Panc1 (cell line): ENCODE results near the gene PPP4R1. TPM values are rescaled to one million over a fixed set of nuclear protein-coding genes. Genes with fewer than 3 reads are reported as not detected.

Source experiments
- ATAC-seq: fragments of 200-7000 bp; cut with Tn5 transposase; 2 replicates; pipeline ENCODE4 v1.9.1; 2020; ENCODE audit warnings: mild to moderate bottlenecking, moderate library complexity
- Bru-seq: library from RNA; stranded (reverse); fragments of 400-500 nt; gene quantifications from one replicate; lab custom pipeline; 2021; lab: Mats Ljungman, UMichigan
- BruChase-seq, 2 experiments: library from RNA; stranded (reverse); fragments of 400-500 nt; gene quantifications; one replicate each; lab custom pipeline; 2021; lab: Mats Ljungman, UMichigan
- BruUV-seq: library from RNA; stranded (reverse); fragments of 400-500 nt; replicated peaks from 2 replicates; lab custom pipeline; 2021; lab: Mats Ljungman, UMichigan
- CTCF ChIA-PET: fragments of 300-600 bp; sonication (Branson Sonifier 250); formaldehyde crosslinking; loops from one replicate; lab custom pipeline; 2022; ENCODE audit warnings: antibody characterized with exemption; lab: Charles Lee
- POLR2A ChIA-PET: fragments of 300-600 bp; sonication (Branson Sonifier 250); formaldehyde crosslinking; loops from one replicate; lab custom pipeline; 2022; ENCODE audit warnings: antibody characterized with exemption; lab: Charles Lee
- DNase-seq: peaks from one replicate; pipeline ENCODE4 v3.0.0-alpha.2; 2010; ENCODE audit warnings: low read depth, low spot score
- H3K27ac ChIP-seq: 2 replicates; pipeline ENCODE4 v1.5.1; 2011; ENCODE audit warnings: mild to moderate bottlenecking, low read length, inconsistent platforms
- H3K27me3 ChIP-seq: fragments of 200-500 bp; sonication (Bioruptor generic); 2 replicates; pipeline ENCODE4 v1.6.0; 2014; ENCODE audit warnings: low read length, inconsistent platforms; ENCODE audit not compliant: control insufficient read depth, insufficient read depth
- H3K36me3 ChIP-seq: fragments of 200-500 bp; sonication (Bioruptor generic); 2 replicates; pipeline ENCODE4 v1.5.1; 2014; ENCODE audit warnings: inconsistent platforms, mild to moderate bottlenecking, low read length, moderate library complexity; ENCODE audit not compliant: control insufficient read depth, insufficient read depth
- H3K4me1 ChIP-seq: 2 replicates; pipeline ENCODE4 v1.5.1; 2011; ENCODE audit warnings: inconsistent platforms, mild to moderate bottlenecking, low read length, moderate library complexity; ENCODE audit not compliant: control insufficient read depth, insufficient read depth
- H3K4me3 ChIP-seq, 2 experiments: 2 replicates each; pipeline ENCODE4 v1.5.1; 2011 to 2012; ENCODE audit warnings: low read depth in 2 of 2, low read length in 2 of 2, mild to moderate bottlenecking in 2 of 2, inconsistent platforms in 1 of 2, moderate library complexity in 1 of 2
- H3K9me3 ChIP-seq: fragments of 200-500 bp; sonication (Bioruptor generic); 2 replicates; pipeline ENCODE4 v1.5.1; 2014; ENCODE audit warnings: low read depth, mild to moderate bottlenecking, inconsistent platforms, low read length, moderate library complexity; ENCODE audit not compliant: control insufficient read depth, insufficient read depth
- POLR2AphosphoS5 ChIP-seq: IDR thresholded peaks from 2 replicates; pipeline ENCODE4 v1.6.1; 2012; ENCODE audit warnings: mild to moderate bottlenecking, low read depth, low read length, moderate library complexity
- REST ChIP-seq, 2 experiments: IDR thresholded peaks; 2 replicates each; pipeline ENCODE4 v1.6.1; 2011 to 2012; ENCODE audit warnings: low read depth in 2 of 2, control low read depth in 1 of 2, low read length in 1 of 2, mild to moderate bottlenecking in 1 of 2, moderate library complexity in 1 of 2; ENCODE audit not compliant: insufficient read depth in 1 of 2
- SIN3A ChIP-seq: IDR thresholded peaks from 2 replicates; pipeline ENCODE4 v1.6.1; 2012; ENCODE audit warnings: low read depth, mild to moderate bottlenecking, low read length, moderate library complexity, borderline replicate concordance; ENCODE audit not compliant: insufficient read depth
- TCF7L2 ChIP-seq: IDR thresholded peaks from 2 replicates; pipeline ENCODE4 v1.6.1; 2011; ENCODE audit warnings: mild to moderate bottlenecking, low read depth, low read length, inconsistent platforms
- in situ Hi-C: cut with HindIII; loops from 2 replicates; pipeline ENCODE4 v1.10.0; 2016; ENCODE audit warnings: low sequenced_read_pairs, low pct_unique_long_range_greater_than_20kb
- intact Hi-C: fragments of 100-400 bp; cut with micrococcal nuclease; formaldehyde crosslinking; loops from one replicate; pipeline ENCODE4 v1.10.0; 2022; ENCODE audit not compliant: unreplicated experiment
- long read RNA-seq: library from polyadenylated mRNA; unstranded; transcript quantifications from one replicate; pipeline ENCODE4 v2.0.0, GENCODE V29; 2021; ENCODE audit not compliant: unreplicated experiment
- polyA plus RNA-seq: library from polyadenylated mRNA; unstranded; fragments of >200 nt; gene quantifications from one replicate; pipeline ENCODE4 v1.2.1, GENCODE V29; 2012; ENCODE audit warnings: missing spikeins; ENCODE audit not compliant: insufficient read length
- total RNA-seq: library from RNA; stranded (reverse); gene quantifications from one replicate; pipeline ENCODE4 v1.2.1, GENCODE V29; 2021; ENCODE audit not compliant: unreplicated experiment
- TF ChIP-seq, protein P1 (sequence below): fragments of 450-650 bp; IDR thresholded peaks from 2 replicates; pipeline ENCODE4 v1.5.1; 2017; ENCODE audit warnings: mild to moderate bottlenecking

PPP4R1 gene
- total RNA-seq (80.6 TPM), Bru-seq, nascent RNA (percentile 92 among the genes with signal in this experiment), BruChase-seq, experiment 1, labeled RNA remaining after a 2-hour chase (percentile 85 among the genes with signal in this experiment), BruChase-seq, experiment 2, labeled RNA remaining after a 6-hour chase (percentile 87 among the genes with signal in this experiment)
- 41.3 TPM for polyA plus RNA-seq
- long read RNA-seq, transcript PPP4R1-202 (20 exons, 3,885 nt), result major isoform, 39 of 176 reads
- long read RNA-seq, transcript PPP4R1-203 (20 exons, 3,925 nt), result minor isoform, 28 of 176 reads
- long read RNA-seq, partial matches to known transcripts, result 63 of 176 reads
- long read RNA-seq, other reads (novel, unspliced or antisense), result 46 of 176 reads

- no TSS peak for BruUV-seq
- Histone ChIP-seq H3K27me3 (no peaks in the 10 kb centered on the region), H3K4me3 (peak within 1 kb of the TSS; percentile 79 to 87), H3K27ac (peak within 1 kb of the TSS; percentile 95), H3K36me3 (peaks cover 4% of the 10 kb centered on the region; the same call in 1 of the 2 replicates), H3K4me1 (peaks cover 44% of the 10 kb centered on the region), H3K9me3 (no peaks in the 10 kb centered on the region)
- CTCF ChIA-PET, result no interaction called here
- TF ChIP-seq POLR2AphosphoS5 (peak; percentile 28; the same call in 1 of the 2 replicates), REST (IDR thresholded peaks at IDR 0.05; ENCODE audit: insufficient read depth in 1 of 2, low read depth in 2 of 2, low read length in 1 of 2) (no peak), SIN3A (peak; percentile 47; the same call in 1 of the 2 replicates), TCF7L2 (no peak)
- TF ChIP-seq, protein P1, sequence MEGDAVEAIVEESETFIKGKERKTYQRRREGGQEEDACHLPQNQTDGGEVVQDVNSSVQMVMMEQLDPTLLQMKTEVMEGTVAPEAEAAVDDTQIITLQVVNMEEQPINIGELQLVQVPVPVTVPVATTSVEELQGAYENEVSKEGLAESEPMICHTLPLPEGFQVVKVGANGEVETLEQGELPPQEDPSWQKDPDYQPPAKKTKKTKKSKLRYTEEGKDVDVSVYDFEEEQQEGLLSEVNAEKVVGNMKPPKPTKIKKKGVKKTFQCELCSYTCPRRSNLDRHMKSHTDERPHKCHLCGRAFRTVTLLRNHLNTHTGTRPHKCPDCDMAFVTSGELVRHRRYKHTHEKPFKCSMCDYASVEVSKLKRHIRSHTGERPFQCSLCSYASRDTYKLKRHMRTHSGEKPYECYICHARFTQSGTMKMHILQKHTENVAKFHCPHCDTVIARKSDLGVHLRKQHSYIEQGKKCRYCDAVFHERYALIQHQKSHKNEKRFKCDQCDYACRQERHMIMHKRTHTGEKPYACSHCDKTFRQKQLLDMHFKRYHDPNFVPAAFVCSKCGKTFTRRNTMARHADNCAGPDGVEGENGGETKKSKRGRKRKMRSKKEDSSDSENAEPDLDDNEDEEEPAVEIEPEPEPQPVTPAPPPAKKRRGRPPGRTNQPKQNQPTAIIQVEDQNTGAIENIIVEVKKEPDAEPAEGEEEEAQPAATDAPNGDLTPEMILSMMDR, result no peak
- in situ Hi-C loops (no loop called here), intact Hi-C loops (no loop called here)
- ATAC-seq (peak; percentile 82), DNase-seq (no peak)
- POLR2A ChIA-PET, result interaction anchor here (0.8 to 0.9 kb wide), 2 partner anchors 34 to 39 kb away, joined by 3 to 4 read pairs; no protein-coding TSS in a partner anchor
Observed at GRCh38 chr18:9614401-9615279, at the start of gene PPP4R1. Gene PPP4R1, minus strand, starts transcription at chr18:9614559. Its CDS starts 75 bp downstream, at chr18:9614484.

- Histone ChIP-seq H3K4me1 (no peaks in the 10 kb centered on the region), H3K27me3 (no peaks in the 10 kb centered on the region), H3K27ac (no peak overlapping the region), H3K36me3 (no peaks in the 10 kb centered on the region), H3K4me3 (no peak overlapping the region), H3K9me3 (no peaks in the 10 kb centered on the region)
- intact Hi-C loops (no loop called here), in situ Hi-C loops (no loop called here)
- DNase-seq (no peak), ATAC-seq (peak; percentile 53; the same call in 1 of the 2 replicates)
- ChIA-PET POLR2A (no interaction called here), CTCF (no interaction called here)
- BruUV-seq, result no TSS peak
- TF ChIP-seq REST (IDR thresholded peaks at IDR 0.05; ENCODE audit: insufficient read depth in 1 of 2, low read depth in 2 of 2, low read length in 1 of 2), result no peak
- TF ChIP-seq TCF7L2, result no peak
- no peak for TF ChIP-seq POLR2AphosphoS5
- TF ChIP-seq SIN3A, result no peak
- TF ChIP-seq, protein P1, result no peak
Observed at GRCh38 chr18:9663377-9663776, 49.0 kb upstream of the PPP4R1 start.
